Mucosa of descending colon (tissue), 3 donors: ENCODE data around the gene KRTAP2-4. TPM values are rescaled to one million over a fixed set of nuclear protein-coding genes. Genes with fewer than 3 reads are reported as not detected.

Source experiments
- ATAC-seq: fragments of 200-7000 bp; cut with Tn5 transposase; one replicate; pipeline ENCODE4 v1.9.1; 2020; ENCODE audit warnings: mild to moderate bottlenecking, moderate library complexity
- DNase-seq, 3 donors: peaks; one replicate each; pipeline ENCODE4 v3.0.0-alpha.2; 2020
- H3K36me3 ChIP-seq: fragments of 200-600 bp; one replicate; pipeline ENCODE4 v1.8.0; 2021; ENCODE audit warnings: low read depth, mild to moderate bottlenecking
- H3K4me1 ChIP-seq: fragments of 200-600 bp; one replicate; pipeline ENCODE4 v1.8.0; 2021; ENCODE audit warnings: low read depth, mild to moderate bottlenecking
- H3K4me3 ChIP-seq: fragments of 200-600 bp; one replicate; pipeline ENCODE4 v1.8.0; 2021; ENCODE audit warnings: mild to moderate bottlenecking
- H3K9me3 ChIP-seq: fragments of 200-600 bp; one replicate; pipeline ENCODE4 v1.8.0; 2021; ENCODE audit warnings: mild to moderate bottlenecking
- intact Hi-C, 2 donors: fragments of 100-400 bp; cut with DNase I in 1 of 2; cut with micrococcal nuclease in 1 of 2; formaldehyde crosslinking; loops; one replicate each; pipeline versions ENCODE4 v1.11.0 to v1.11.1; 2022; cut with DNase I, micrococcal nuclease
- total RNA-seq, 3 donors: library from RNA; stranded (reverse); fragmentation: NEBNext Ultra II Directional in 2 of 3; extraction: Animal tissue kit (Norgen Biotek cat#: 25700) in 2 of 3; gene quantifications; one replicate each; pipeline versions ENCODE4 v1.2.1 to v1.2.4, GENCODE V29; 2021 to 2023
- TF ChIP-seq, protein P1 (sequence below): fragments of 200-600 bp; IDR thresholded peaks from one replicate; pipeline ENCODE4 v1.8.0; 2022; ENCODE audit warnings: antibody characterized with exemption, mild to moderate bottlenecking
- donor health status: DM: no; HTN: no; CAD: no; lungs with moderate emphysema.
- donor health status: DM: no; HTN: no; CAD: no.
- donor health status: DM: no; HTN: yes; CAD: no.

Gene KRTAP2-4
- total RNA-seq, 3 donors from 2014 or later = not detected

DNA sequence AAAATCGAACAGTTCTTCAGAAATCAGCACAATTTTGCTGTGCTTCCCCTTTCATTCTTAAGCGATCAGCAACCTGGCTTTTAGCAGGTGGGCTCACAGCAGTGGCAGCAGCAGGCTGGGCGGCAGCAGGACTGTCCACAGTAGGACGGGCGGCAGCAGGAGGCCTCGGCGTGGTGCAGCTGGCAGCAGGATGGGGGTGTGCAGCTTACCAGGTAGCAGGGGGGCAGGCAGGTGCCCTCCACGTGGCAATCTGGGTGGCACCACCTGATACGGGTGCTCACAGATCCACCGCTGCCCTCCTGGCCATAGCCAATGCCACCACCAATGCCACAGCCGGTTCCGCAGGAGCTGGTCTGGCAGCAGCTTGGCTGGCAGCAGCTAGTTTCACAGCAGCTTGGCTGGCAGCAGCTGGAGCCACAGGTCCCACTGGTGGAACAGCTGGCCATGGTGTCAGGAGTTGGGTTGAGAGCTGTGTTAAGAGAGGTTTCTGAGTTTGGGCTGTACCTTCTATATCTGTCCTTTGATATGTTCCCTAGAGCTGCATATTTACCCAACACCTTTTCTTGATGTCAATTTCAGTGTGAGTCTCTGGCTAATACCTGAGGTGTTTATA lies 35.9 kb downstream of the KRTAP2-4 start, which contains the start of gene KRTAP1-4:
Gene KRTAP1-4, minus strand, starts transcription at position 563 of the 613 bp plus-strand sequence. Its CDS starts 117 bp downstream, at position 446.
- DNase-seq = no peak
- no peak within 1 kb of the TSS for H3K4me3 ChIP-seq
- intact Hi-C loops = no loop called here
- no peaks in the 10 kb centered on the region for H3K9me3 ChIP-seq
- ATAC-seq = no peak
- no peaks in the 10 kb centered on the region for H3K4me1 ChIP-seq
- H3K36me3 ChIP-seq = no peaks in the 10 kb centered on the region
- TF ChIP-seq, protein P1, sequence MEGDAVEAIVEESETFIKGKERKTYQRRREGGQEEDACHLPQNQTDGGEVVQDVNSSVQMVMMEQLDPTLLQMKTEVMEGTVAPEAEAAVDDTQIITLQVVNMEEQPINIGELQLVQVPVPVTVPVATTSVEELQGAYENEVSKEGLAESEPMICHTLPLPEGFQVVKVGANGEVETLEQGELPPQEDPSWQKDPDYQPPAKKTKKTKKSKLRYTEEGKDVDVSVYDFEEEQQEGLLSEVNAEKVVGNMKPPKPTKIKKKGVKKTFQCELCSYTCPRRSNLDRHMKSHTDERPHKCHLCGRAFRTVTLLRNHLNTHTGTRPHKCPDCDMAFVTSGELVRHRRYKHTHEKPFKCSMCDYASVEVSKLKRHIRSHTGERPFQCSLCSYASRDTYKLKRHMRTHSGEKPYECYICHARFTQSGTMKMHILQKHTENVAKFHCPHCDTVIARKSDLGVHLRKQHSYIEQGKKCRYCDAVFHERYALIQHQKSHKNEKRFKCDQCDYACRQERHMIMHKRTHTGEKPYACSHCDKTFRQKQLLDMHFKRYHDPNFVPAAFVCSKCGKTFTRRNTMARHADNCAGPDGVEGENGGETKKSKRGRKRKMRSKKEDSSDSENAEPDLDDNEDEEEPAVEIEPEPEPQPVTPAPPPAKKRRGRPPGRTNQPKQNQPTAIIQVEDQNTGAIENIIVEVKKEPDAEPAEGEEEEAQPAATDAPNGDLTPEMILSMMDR = no peak

DNA sequence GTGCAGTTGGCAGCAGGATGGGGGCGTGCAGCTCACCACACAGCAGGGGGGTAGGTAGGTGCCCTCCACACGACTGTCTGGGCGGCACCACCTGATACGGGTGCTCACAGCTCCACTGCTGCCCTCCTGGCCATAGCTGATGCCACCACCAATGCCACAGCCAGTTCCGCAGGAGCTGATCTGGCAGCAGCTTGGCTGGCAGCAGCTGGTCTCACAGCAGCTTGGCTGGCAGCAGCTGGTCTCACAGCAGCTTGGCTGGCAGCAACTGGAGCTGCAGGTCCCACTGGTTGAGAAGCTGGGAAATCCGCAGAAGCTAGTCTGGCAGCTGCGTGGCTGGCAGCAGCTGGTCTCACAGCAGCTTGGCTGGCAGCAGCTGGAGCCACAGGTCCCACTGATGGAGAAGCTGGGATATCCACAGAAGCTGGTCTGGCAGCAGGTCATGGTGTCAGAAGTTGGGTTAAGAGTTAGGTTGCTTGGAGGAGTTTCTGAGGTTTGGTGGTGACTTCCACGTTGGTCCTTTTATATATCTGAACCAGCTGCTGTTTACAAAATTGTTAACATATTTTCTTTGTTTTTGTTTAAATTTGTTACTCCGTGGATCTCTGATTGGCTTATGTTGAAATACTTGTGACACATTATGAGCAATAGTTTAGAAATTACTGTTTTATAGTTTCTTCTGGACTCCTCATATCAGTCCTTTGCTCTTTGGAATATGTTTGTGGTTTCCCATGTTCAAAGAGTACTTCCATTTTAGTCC lies 38.8 kb downstream of the KRTAP2-4 start, which contains the start of gene KRTAP1-5:
Gene KRTAP1-5, minus strand, starts transcription at position 494 of the 757 bp plus-strand sequence. Its CDS starts 53 bp downstream, at position 441.
- TF ChIP-seq, protein P1 = no peak
- DNase-seq = no peak
- no peak within 1 kb of the TSS for H3K4me3 ChIP-seq
- no peaks in the 10 kb centered on the region for H3K9me3 ChIP-seq
- ATAC-seq = no peak
- no peaks in the 10 kb centered on the region for H3K4me1 ChIP-seq
- H3K36me3 ChIP-seq = no peaks in the 10 kb centered on the region
- intact Hi-C loops = no loop called here

- TF ChIP-seq, protein P1 = no peak
- H3K9me3 ChIP-seq = no peaks in the 10 kb centered on the region
- DNase-seq (no peak), ATAC-seq (no peak)
- no peak overlapping the region for H3K4me3 ChIP-seq
- H3K36me3 ChIP-seq = no peaks in the 10 kb centered on the region
- no peaks in the 10 kb centered on the region for H3K4me1 ChIP-seq
- intact Hi-C loops = no loop called here
These were observed 41.0 kb downstream of the KRTAP2-4 start for GRCh38 chr17:41024697-41025096.

DNA sequence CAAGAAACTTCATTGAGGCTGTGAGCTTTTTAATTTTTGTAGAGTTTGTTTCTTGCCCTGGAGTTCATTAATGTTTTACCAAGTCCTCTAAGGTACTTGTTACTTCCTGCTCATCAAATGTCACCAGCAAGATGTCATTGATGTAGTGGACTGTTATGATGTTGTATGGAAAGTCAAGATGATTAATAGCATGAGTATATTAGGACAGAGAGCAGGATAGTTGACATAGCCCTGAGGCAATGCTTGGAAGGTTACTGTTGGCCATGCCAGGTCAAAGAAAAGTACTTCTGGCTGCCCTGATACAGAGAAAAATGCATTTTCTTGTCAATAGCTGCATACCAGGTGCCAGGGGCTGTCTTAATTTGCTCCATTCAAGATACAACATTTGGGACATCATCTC lies 45.3 kb downstream of the KRTAP2-4 start:
- no peak for DNase-seq
- ATAC-seq = no peak
- intact Hi-C loops = no loop called here
- Histone ChIP-seq H3K9me3 (no peaks in the 10 kb centered on the region), H3K36me3 (no peaks in the 10 kb centered on the region), H3K4me1 (no peaks in the 10 kb centered on the region), H3K4me3 (no peak overlapping the region)
- TF ChIP-seq, protein P1 = no peak

DNA sequence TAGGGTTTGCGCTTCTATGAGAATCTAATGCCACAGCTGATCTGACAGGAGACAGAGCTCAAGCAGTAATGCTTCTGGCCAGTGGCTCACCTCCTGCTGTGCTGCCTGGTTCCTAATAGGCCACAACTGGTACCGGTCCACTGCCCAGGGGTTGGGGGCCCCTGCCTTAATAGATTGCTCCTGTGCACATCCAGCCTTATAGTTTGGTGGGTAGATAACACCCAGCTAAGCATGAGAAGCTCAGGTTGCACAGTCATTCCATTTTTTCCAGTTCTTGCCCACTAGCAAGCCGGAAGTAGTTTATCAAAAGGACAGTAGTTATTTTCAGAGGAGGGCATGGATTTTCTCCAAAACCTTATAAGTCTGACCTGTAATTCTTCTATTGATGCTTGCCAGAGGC lies 46.3 kb downstream of the KRTAP2-4 start:
- DNase-seq (no peak), ATAC-seq (no peak)
- no peaks in the 10 kb centered on the region for H3K36me3 ChIP-seq
- no peaks in the 10 kb centered on the region for H3K9me3 ChIP-seq
- no peak overlapping the region for H3K4me3 ChIP-seq
- TF ChIP-seq, protein P1 = no peak
- H3K4me1 ChIP-seq = no peaks in the 10 kb centered on the region
- intact Hi-C loops = no loop called here
